Measurements from ENCODE around the gene STXBP6. TPM values are rescaled to one million over a fixed set of nuclear protein-coding genes. Genes with fewer than 3 reads are reported as not detected.
"Not testable (repeated sequence)": the region's sequence is repeated elsewhere in the genome, so short reads cannot be mapped to it uniquely, and the experiment has no call there.

Gene STXBP6
- total RNA-seq, 1 donor from 2014 or later = 13.9 TPM

DNA sequence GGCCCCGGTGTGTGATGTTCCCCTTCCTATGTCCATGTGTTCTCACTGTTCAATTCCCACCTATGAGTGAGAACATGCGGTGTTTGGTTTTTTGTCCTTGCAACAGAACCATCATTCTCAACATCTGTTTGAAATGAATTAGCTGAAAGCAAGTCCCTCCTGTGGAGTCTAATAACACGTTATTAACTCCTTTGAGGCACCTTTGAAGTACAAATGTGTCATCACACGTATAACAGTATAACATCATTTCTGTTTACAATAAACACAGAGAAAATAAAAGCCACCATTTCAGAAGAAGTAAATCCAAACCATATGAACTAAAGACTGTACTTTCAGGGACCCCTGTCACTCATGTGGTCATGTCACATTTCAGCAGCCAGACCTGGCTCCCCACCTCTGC is 198.5 kb downstream of the STXBP6 start:
- intact Hi-C loops (cut with DNase I) = no loop called here
- no peak for DNase-seq (ENCODE audit: low spot score)

DNA sequence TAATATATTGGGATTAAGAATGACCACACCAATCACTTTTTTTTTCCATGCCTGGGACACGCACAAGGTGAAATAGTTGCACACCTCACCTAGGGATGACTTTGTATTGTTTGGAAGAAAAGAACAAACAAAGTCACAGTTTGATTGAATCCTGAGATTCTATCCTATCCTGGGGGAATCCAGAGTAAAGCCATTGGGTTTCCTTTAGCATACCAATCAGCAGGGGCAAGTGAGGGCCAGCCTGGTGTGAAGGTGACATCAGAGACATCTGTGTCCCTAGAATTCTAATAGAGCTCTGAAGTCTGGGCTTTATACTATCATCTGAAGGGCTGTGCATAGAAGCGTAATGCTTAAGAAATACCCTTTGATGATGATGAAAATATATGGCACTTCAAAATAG is 199.9 kb downstream of the STXBP6 start:
- intact Hi-C loops (cut with DNase I) = no loop called here
- no peak for DNase-seq (ENCODE audit: low spot score)

DNA sequence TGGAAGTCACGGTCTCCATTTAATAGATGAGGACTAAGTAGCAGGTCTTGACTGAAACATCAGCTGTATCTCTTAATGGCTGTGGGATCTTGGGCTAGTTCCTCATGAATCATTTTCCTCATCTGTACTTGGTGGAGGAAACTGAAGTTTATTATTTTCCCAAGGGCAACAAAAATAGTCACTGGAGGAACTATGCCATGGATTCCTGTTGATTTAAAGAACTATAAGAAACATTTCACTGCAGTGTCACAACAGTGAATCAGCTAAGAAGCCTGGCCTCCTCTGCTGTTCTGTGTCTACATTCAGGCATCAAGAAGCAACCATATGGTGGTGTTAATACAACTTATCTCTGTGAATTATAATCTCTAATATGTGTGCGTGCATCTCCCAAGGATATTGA is 200.5 kb downstream of the STXBP6 start:
- DNase-seq (ENCODE audit: low spot score) = no peak
- intact Hi-C loops (cut with DNase I) = no loop called here

DNA sequence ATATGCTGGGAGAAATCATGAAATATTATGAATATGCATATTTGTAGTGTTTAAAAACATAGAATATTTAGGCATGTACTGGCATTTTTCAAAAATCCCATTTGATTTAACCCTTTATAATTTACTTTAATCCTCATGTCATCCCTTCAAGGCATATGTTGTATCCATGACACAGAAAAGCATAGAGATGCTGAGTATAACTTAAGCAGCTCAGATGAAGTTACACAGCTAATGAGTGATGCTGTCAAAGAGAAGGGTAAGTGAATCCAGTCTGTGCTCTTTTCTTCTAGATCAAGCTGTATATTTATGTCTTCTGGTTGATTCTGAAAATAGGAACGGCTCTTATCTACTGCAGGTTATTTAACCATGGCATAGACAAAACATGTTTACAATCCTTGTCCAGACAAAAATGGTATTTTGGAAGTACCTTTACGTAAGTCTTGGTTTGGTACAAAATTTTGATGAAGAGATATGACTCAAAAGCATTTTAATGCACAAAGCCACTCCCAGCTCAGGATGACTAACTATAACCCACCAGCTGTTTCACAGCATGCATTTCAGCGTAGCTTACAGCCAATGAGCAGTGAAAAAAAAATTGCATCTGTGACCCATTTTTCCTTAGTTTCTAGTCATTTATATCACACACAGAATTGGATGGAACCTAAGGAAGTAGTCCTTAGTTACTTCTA is 201.7 kb downstream of the STXBP6 start:
- intact Hi-C loops (cut with DNase I) = no loop called here
- no peak for DNase-seq (ENCODE audit: low spot score)

DNA sequence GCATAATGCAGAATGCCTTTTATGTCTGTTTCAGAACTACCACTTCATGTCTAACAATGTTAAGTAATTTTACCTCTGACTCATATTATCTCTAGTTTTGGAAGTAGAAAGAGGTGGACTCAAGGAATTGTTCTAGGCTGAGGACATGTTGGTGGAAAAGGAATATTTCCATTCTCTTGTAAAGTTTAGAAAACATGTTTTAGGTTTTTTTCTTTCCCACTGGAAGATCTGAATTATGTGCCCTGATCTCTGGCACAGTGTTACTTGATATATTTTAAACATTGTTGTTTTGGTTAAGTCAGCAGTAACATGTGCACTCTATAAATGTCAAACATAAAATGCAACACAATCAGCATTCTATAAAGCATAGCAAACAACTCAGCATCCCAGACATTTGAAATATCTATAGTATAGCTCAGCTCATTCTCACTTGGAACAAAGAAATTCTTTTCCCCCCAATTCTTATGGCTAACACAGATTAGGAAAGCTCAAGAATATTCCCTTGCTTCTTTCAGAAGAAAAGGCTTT is 202.3 kb downstream of the STXBP6 start:
- intact Hi-C loops (cut with DNase I) = no loop called here
- DNase-seq (ENCODE audit: low spot score) = no peak

DNA sequence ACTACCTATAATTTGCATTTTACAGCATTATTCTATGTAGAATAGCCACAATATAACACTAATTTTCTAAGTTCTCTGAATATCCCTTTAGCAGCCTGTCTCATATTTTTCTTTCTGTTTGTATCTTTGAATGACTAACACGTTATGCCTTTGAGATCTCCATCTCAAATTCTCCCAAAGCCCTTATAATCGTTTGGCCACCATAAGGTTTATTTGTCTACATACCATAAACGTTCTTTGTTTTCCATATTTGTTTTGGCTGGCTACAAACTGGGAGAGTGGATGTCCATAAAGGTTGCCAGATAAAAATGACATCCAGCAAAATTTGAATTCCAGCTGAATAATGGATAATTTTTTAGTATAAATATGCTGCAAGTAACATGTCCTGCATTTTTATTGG is 203.7 kb downstream of the STXBP6 start:
- DNase-seq (ENCODE audit: low spot score) = no peak
- intact Hi-C loops (cut with DNase I) = no loop called here

DNA sequence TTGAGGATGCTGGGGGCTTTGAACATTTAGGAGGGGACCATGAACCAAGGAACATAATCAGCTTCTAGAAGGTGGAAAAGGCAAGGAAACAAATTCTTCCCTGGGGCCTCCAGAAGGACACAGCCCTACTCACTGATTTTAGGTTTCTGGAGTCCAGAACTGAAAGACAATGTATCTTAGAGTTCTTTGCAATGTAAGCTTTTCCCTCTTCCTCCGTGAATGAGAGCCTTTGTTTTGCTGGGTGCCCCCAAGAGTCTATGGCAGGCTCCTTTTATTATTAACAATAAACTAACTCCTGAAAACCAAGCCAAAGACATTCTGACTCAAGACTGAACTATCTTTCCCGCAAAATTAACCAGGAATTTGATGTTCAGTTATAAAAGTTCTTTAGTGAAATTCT is 204.1 kb downstream of the STXBP6 start:
- DNase-seq (ENCODE audit: low spot score) = no peak
- intact Hi-C loops (cut with DNase I) = no loop called here

DNA sequence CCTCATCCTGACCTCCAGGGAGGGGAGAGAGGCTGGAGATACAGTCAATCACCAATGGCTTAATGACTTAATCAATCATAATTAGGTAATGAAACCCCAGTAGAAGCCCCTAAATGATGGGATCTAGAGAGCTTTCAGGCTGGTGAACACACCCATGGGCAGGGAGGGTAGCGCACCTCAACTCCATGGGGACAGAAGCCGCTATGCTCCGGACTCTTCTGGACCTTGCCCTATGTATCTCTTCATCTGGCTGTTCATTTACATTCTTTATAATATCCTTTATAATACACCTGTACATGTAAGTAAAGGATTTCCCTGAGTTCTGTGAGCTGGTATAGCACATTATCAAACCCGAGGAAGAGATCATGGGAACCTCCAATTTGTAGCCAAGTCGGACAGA is 205.9 kb downstream of the STXBP6 start:
- no peak for DNase-seq (ENCODE audit: low spot score)
- intact Hi-C loops (cut with DNase I) = no loop called here

DNA sequence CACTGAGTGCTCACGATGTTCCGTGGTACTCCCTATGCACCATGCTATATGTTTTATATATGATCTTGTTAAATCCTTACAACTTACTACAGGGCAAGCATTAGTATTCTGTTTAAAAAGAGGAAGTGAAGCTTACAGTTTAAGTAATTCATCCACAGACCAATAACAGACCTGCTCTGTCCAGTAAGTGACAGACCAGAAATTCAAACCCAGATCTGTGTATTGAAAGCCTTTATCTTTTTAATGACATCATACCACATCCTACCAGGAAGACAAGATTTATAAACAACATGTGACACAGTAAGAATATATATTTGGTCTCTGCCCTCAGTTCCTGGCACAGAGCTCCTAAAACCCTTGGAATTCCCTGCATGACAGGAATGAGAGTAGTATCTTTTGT is 206.5 kb downstream of the STXBP6 start:
- intact Hi-C loops (cut with DNase I) = no loop called here
- no peak for DNase-seq (ENCODE audit: low spot score)

DNA sequence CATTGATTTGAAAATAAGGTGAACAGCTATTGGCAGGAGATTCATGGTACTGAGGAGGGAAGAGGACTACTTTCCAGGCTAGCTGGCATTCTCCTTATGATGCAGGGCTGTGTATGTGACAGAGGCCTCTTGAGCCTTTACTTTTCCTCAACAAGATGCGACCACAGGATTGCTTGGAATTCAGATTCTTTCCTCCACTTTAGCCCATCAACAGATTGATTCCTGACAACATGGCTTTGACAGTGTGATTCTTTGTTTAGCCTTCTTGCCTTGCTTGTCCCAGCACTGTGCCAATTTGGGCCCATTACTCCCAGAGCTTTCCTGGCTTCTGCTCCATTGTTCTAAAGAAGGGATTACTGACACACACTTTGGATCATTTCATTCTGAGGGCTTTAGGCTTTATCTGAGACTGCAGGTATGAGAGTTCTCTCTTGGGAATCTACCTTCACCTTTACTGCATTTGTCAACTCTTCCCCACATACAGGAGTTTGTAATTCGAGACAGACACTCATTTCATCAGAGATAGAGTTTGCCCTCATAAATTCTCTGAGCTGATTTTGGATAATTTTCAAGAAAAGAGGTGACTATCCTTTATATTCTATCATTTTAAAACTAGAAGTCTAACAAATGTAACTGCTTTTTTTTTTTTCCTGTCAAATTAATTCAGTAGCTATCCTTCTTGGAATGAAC is 209.6 kb downstream of the STXBP6 start:
- no peak for DNase-seq (ENCODE audit: low spot score)
- intact Hi-C loops (cut with DNase I) = no loop called here

DNA sequence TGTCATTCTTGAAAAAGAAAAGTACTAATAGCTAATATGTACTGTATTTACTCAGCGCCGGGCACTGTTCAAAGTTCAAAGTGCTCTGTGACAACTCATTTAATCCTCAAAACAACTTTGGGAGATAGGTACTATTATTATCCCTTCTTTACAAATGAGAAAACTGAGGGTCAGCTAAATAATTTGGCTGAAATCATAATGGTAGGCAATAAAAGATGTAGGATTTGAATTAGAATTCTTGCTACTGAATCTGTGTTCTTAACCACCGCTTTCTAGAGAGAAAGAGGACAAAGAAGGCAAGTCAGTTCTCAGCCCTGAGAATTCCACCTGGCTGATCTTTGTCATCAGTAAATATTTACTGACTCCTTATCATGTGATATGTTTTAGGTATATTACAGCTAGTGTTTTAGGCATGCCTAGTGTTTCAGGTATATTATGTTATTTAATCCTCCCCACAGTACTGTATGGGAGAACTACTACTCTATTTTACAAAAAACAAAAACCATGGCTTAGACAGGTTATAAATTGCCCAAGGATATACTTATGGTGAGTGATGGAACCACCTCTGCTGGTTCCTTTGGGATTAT is 210.2 kb downstream of the STXBP6 start:
- no peak for DNase-seq (ENCODE audit: low spot score)
- intact Hi-C loops (cut with DNase I) = no loop called here

DNA sequence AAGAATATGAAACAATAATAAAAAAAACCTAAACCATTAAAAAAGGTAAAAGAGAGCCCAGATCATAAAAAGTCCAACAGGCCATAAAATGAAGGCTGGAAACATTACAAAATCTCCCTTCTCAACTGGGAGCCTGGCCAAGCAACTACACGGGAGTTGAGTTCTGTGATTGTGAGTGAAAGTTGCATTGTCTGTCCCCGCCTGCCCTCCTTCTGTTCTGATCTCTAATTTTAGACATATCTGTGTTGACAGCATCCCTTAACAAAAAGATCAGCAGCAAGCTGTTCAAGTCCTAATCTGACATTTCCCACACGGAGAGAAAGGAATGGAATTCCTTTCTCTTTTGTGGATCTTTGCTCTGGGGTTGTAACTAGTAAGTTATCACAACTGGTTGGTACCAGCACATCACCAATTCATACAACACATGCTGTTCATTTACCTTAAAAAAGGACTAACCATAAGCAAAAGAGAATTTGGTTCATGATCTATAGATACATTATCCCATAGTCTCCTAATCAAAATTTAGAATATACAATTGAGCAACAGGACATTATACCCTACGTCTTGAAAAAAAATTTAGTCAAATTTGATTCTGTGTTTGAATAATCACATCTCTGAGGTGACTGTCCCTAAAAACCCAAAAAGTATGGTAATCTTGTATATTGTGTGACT is 210.9 kb downstream of the STXBP6 start:
- DNase-seq (ENCODE audit: low spot score) = peak; percentile 78
- intact Hi-C loops (cut with DNase I) = no loop called here

DNA sequence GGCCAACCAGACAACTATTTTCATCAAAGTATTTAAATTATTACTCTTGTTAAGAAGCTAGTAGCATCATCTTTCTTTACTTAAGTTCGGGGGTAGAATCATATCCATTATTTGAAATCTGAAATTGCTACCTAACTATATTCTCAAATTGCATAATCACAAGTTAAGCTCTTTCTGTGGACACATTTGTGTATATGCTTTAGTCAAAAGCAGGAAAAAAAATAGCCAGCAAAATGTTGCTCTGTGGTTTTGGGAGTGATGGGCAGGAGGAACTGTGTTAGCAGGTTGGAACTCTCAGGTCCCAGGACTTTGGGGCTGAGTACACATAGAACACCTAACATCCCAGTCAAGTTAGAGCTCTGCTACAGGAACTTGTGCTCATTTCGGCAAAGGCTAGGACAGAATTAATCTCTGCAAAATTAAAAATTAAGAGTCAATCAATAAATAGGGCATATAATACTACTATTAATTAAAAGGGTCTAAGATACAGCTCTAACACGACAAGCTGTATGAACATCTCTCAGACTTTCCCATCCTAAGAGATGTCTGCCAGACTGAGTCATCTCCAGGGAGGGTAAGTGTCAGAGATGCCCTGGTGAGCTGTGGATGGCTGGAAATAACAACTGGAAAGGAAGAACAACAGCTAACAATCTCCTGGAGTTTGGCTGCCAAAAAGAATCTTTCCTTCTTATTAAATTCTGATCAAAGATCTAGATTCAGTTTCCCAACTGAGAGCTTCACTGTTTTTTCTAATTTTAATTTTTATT is 212.5 kb downstream of the STXBP6 start:
- no peak for DNase-seq (ENCODE audit: low spot score)
- intact Hi-C loops (cut with DNase I) = no loop called here

DNA sequence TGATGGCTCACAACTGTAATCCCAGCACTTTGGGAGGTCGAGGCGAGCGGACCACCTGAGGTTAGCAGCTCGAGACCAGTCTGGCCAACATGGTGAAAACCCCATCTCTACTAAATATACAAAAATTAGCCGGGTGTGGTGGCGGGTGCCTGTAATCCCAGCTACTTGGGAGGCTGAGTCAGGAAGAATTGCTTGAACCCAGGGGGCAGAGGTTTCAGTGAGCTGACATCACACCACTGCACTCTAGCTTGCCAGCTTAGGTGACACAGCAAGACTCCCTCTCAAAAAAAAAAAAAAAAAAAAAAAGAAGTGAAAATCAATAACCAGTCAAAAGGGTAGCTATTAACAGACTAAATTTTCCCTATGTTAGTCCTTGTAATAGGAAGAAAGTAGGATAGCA is 213.6 kb downstream of the STXBP6 start:
- intact Hi-C loops (cut with DNase I); DNase-seq (ENCODE audit: low spot score): not testable (repeated sequence)

DNA sequence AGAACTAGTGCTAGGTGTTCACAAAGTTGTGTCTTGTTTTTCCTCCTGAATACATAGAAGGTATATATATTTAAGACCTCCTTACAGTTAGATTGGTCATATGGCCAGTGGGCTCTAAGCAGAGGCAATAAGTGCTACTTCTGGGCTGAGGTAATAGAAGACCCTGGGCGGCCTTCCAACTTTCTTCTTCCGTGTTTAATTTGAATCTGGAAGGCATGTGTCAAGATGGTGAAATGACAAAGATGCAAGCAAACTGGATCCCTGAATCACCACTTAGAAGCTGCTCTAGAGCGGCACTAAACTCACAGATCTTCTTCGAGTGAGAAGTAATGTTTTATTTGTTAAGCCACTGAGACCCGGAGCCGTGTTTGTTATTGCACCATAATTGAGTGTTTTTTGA is 215.0 kb downstream of the STXBP6 start:
- DNase-seq (ENCODE audit: low spot score) = no peak
- intact Hi-C loops (cut with DNase I) = no loop called here

DNA sequence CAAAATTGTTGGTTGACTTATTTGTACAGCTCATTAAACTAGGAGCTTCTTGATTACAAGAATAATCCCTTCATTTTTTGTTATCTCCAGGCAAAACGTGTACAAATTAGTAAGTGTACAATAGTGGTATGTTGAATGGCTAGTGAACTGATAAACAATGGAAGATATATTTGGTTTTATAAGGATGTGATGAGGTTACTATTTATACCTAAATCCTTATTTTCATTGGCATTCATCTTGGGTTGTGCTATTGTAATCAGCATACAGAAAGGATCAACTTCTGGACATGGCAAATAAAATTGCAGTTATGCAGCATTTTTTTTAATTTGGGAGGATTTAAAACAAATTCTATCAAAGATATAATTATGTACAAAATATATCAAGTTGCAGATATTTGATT is 216.6 kb downstream of the STXBP6 start:
- intact Hi-C loops (cut with DNase I) = no loop called here

DNA sequence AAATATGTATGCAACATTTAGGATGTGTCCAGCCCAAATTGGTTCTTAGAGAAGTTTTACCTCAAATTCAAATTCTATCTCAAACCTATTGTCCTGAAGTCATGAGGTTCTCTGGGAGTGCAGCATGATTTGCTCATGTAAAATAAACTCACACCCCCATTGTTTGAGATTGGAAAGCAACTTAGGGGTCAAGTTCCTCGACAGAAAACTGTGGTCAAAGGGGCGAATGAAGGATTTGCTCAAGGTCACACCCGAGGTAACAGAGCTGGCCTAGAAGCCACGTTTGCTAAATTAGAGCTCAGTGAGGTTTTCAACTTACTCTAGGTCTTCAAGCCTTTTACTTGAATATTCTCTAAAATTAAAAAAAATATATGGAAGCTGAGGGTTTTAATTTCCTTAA is 218.3 kb downstream of the STXBP6 start:
- intact Hi-C loops (cut with DNase I) = no loop called here
- DNase-seq (ENCODE audit: low spot score) = no peak

More for the DNA sequence above, 216.6 kb downstream of the STXBP6 start:
- DNase-seq (ENCODE audit: low spot score) = no peak

DNA sequence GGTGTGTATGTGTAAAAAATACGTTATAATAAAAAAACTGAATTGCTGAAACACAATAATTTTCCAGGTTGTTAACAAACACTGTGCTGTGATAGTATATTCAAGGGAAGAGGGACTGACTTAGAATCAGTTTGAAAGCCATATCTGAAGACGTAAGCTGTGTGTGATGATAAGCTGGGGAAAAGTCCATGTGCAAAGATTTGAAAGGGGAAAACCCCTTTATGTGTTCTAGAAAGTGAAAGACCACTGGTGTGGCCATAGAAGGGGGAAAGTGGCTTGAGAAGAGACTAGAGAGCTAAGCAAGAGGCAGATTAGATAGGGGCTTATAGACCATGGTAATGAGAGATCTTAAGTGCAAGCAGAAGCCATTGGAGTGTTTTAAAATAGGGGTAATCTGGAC is 220.1 kb downstream of the STXBP6 start:
- intact Hi-C loops (cut with DNase I) = no loop called here
- DNase-seq (ENCODE audit: low spot score) = no peak

DNA sequence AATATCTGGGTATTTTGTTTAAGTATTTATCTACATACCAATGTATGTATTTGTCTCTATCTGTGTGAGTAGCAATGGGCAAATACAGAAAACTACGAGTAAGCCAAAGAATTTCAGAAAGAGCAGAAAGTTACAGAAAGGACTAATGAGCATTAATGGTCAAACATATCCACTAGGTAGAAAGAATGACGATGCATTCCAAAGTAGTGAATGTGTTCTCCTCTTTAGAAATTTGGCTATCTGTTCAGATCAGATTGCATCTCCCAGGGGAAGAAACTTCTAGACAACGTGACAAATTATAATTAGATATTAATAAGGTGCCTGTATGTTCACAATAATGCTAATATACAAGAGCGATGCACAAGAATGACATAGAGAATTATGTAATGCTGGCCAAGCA is 221.5 kb downstream of the STXBP6 start:
- no peak for DNase-seq (ENCODE audit: low spot score)
- intact Hi-C loops (cut with DNase I) = no loop called here

DNA sequence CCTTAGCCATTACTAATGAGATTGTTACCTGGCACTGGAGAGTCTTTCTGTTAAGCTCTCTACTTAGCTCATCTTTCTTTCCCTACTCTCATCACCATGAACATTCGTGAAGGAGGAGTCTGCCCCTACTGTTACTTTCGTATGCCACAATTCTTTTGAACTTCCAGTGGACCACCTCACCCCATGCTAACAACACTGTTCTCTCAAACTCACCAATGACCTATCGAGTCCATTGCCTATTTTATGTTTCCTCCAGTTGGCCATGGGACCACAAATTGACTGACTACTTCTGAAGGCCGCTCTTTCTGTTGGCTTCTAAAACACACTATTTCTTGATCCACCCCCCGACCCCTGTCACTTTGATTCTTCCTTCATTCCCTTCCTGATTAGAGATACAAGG is 223.6 kb downstream of the STXBP6 start:
- intact Hi-C loops (cut with DNase I) = no loop called here
- no peak for DNase-seq (ENCODE audit: low spot score)
